Thymus (tissue), 11 donors: Measurements from ENCODE around the gene CLEC3B. TPM values are rescaled to one million over a fixed set of nuclear protein-coding genes. Genes with fewer than 3 reads are reported as not detected.

Experiments
- DNase-seq, 9 donors: peaks; one replicate each; pipeline ENCODE4 v3.0.0-alpha.2; 2013; ENCODE audit warnings: low spot score in 9 of 9, low read depth in 6 of 9, missing footprints in 1 of 9
- H3K27ac ChIP-seq, 2 donors: one replicate each; pipeline ENCODE4 v1.5.1; 2013; ENCODE audit warnings: control low read depth in 1 of 2, low read depth in 1 of 2, low read length in 1 of 2, mild to moderate bottlenecking in 1 of 2, moderate library complexity in 1 of 2
- H3K27me3 ChIP-seq, 2 donors: one replicate each; pipeline ENCODE4 v1.5.1; 2013; ENCODE audit warnings: low read length in 1 of 2; ENCODE audit not compliant: control insufficient read depth in 2 of 2, insufficient read depth in 1 of 2
- H3K36me3 ChIP-seq, 2 donors: one replicate each; pipeline ENCODE4 v1.5.1; 2013; ENCODE audit warnings: low read length in 1 of 2, mild to moderate bottlenecking in 1 of 2, moderate library complexity in 1 of 2; ENCODE audit not compliant: control insufficient read depth in 2 of 2, insufficient read depth in 2 of 2
- H3K4me1 ChIP-seq, 2 donors: one replicate each; pipeline ENCODE4 v1.5.1; 2013; ENCODE audit warnings: low read length in 2 of 2; ENCODE audit not compliant: control insufficient read depth in 2 of 2, insufficient read depth in 2 of 2
- H3K4me3 ChIP-seq, 2 donors: one replicate each; pipeline ENCODE4 v1.5.1; 2013; ENCODE audit warnings: low read length in 2 of 2, control low read depth in 1 of 2, mild to moderate bottlenecking in 1 of 2
- H3K9me3 ChIP-seq, 2 donors: one replicate each; pipeline ENCODE4 v1.5.1; 2013; ENCODE audit warnings: low read length in 1 of 2, mild to moderate bottlenecking in 1 of 2; ENCODE audit not compliant: control insufficient read depth in 2 of 2, insufficient read depth in 1 of 2
- WGBS: extraction: QIAGEN DNeasy Blood & Tissue Kit; methylation state at CpG from one replicate; pipeline ENCODE4 v1.1.7; 2013; 5-methylcytosine and 5-hydroxymethylcytosine counted together
- polyA plus RNA-seq: library from polyadenylated mRNA; stranded (reverse); fragments of 200-250 nt; gene quantifications from one replicate; pipeline ENCODE4 v1.2.3, GENCODE V29; 2013
- total RNA-seq: library from RNA; stranded (reverse); fragments of 120-200 nt; gene quantifications from one replicate; pipeline ENCODE4 v1.2.4, GENCODE V29; 2013
- donor health status: healthy.

CLEC3B gene
- total and polyA plus RNA-seq, 2 donors: 25.5 to 35.9 TPM

GRCh38 chr3:44999782-45000181 is 26.3 kb upstream of the CLEC3B start:
- no peak for DNase-seq
- H3K9me3 ChIP-seq: no peaks in the 10 kb centered on the region
- no peaks in the 10 kb centered on the region for H3K27me3 ChIP-seq
- peaks cover 39 to 63% of the 10 kb centered on the region in 2 donors for H3K36me3 ChIP-seq
- no peak overlapping the region for H3K4me3 ChIP-seq
- 91% methylated on average over 2 of the region's 2 CpGs for WGBS
- H3K27ac ChIP-seq: no peak overlapping the region
- peaks cover 0 to 13% of the 10 kb centered on the region in 2 donors for H3K4me1 ChIP-seq

GRCh38 chr3:45000823-45001222 is 25.3 kb upstream of the CLEC3B start:
- Histone ChIP-seq H3K9me3 (no peaks in the 10 kb centered on the region), H3K27me3 (no peaks in the 10 kb centered on the region), H3K36me3 (peaks cover 45 to 69% of the 10 kb centered on the region in 2 donors), H3K4me1 (peaks cover 4 to 12% of the 10 kb centered on the region in 2 donors), H3K4me3 (no peak overlapping the region), H3K27ac (peak overlapping the region in 1 of 2 donors; percentile 15)
- WGBS: over 99% methylated on average over 4 of the region's 4 CpGs
- DNase-seq: no peak

- 99% methylated on average over 3 of the region's 3 CpGs for WGBS
Observed at GRCh38 chr3:45001738-45002137, 24.4 kb upstream of the CLEC3B start.

GRCh38 chr3:45002139-45002660 is 23.9 kb upstream of the CLEC3B start:
- WGBS: 98% methylated on average over 2 of the region's 2 CpGs
- H3K36me3 ChIP-seq: peaks cover 40 to 65% of the 10 kb centered on the region in 2 donors
- peaks cover 5 to 9% of the 10 kb centered on the region in 2 donors for H3K4me1 ChIP-seq
- no peak overlapping the region for H3K4me3 ChIP-seq
- H3K9me3 ChIP-seq: no peaks in the 10 kb centered on the region
- H3K27me3 ChIP-seq: no peaks in the 10 kb centered on the region
- no peak for DNase-seq
- H3K27ac ChIP-seq: no peak overlapping the region

More at GRCh38 chr3:45001738-45002137, 24.4 kb upstream of the CLEC3B start:
- no peak for DNase-seq
- Histone ChIP-seq H3K4me3 (no peak overlapping the region), H3K36me3 (peaks cover 45 to 65% of the 10 kb centered on the region in 2 donors), H3K27me3 (no peaks in the 10 kb centered on the region), H3K27ac (no peak overlapping the region), H3K4me1 (peaks cover 5 to 12% of the 10 kb centered on the region in 2 donors), H3K9me3 (no peaks in the 10 kb centered on the region)

- 81% methylated on average over 3 of the region's 3 CpGs for WGBS
- DNase-seq: no peak
- H3K36me3 ChIP-seq: peaks cover 38 to 65% of the 10 kb centered on the region in 2 donors
- H3K4me1 ChIP-seq: peaks cover 5 to 7% of the 10 kb centered on the region in 2 donors
- H3K4me3 ChIP-seq: no peak overlapping the region
- H3K27me3 ChIP-seq: no peaks in the 10 kb centered on the region
- H3K27ac ChIP-seq: no peak overlapping the region
- H3K9me3 ChIP-seq: no peaks in the 10 kb centered on the region
Observed at GRCh38 chr3:45002720-45003119, 23.4 kb upstream of the CLEC3B start.

- Histone ChIP-seq H3K27ac (no peak overlapping the region), H3K4me1 (peaks cover 5% of the 10 kb centered on the region in 2 donors), H3K9me3 (no peaks in the 10 kb centered on the region), H3K4me3 (no peak overlapping the region), H3K27me3 (no peaks in the 10 kb centered on the region), H3K36me3 (peaks cover 37 to 66% of the 10 kb centered on the region in 2 donors)
- no peak for DNase-seq
Observed at GRCh38 chr3:45003406-45003805, 22.7 kb upstream of the CLEC3B start.

- no peaks in the 10 kb centered on the region for H3K9me3 ChIP-seq
- DNase-seq: no peak
- H3K4me3 ChIP-seq: no peak overlapping the region
- whole genome bisulfite sequencing: 97% methylated on average over 2 of the region's 2 CpGs
- H3K27me3 ChIP-seq: no peaks in the 10 kb centered on the region
- peaks cover 33 to 65% of the 10 kb centered on the region in 2 donors for H3K36me3 ChIP-seq
- no peak overlapping the region for H3K27ac ChIP-seq
- peaks cover 5% of the 10 kb centered on the region in 2 donors for H3K4me1 ChIP-seq
Observed at GRCh38 chr3:45003859-45004258, 22.2 kb upstream of the CLEC3B start.

- Histone ChIP-seq H3K27me3 (no peaks in the 10 kb centered on the region), H3K4me1 (peaks cover 5 to 9% of the 10 kb centered on the region in 2 donors), H3K27ac (no peak overlapping the region), H3K36me3 (peaks cover 28 to 59% of the 10 kb centered on the region in 2 donors), H3K4me3 (no peak overlapping the region), H3K9me3 (no peaks in the 10 kb centered on the region)
- 96% methylated on average over 8 of the region's 8 CpGs for WGBS
- DNase-seq: no peak
Observed at GRCh38 chr3:45007091-45007490, 19.0 kb upstream of the CLEC3B start.

GRCh38 chr3:45008117-45008516 is 18.0 kb upstream of the CLEC3B start:
- 98% methylated on average over 1 of the region's 1 CpG for WGBS
- H3K27me3 ChIP-seq: no peaks in the 10 kb centered on the region
- no peak overlapping the region for H3K4me3 ChIP-seq
- no peak overlapping the region for H3K27ac ChIP-seq
- DNase-seq: no peak
- H3K4me1 ChIP-seq: peaks cover 5 to 9% of the 10 kb centered on the region in 2 donors
- peaks cover 31 to 63% of the 10 kb centered on the region in 2 donors for H3K36me3 ChIP-seq
- H3K9me3 ChIP-seq: no peaks in the 10 kb centered on the region
